Right hindlimb (tissue), 1 donor: ENCODE data around the gene ZNF117.
"Not testable (repeated sequence)": the region's sequence is repeated elsewhere in the genome, so short reads cannot be mapped to it uniquely, and the experiment has no call there.

ENCODE experiments used
- DNase-seq: peaks from one replicate; pipeline ENCODE4 v3.0.0-alpha.2; 2018

Gene ZNF117

DNA sequence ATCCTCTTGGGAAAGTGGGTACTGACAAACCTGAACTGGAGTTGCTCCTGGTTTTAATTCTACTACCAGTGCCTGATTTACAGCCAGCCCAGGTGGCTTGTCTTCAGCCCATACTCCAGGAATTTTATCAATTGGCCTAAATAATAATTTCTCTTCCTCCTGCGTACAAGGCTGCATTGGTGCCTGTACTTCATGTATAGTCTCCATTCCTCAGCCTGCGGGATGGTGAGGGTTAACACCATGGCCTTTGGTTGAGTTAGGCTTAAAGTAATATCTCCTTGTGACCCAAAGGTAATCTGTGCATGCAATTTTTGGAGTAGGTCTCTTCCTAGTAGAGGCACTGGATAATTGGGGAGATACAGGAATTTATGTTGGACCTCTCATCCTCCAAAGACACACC, 5.5 kb upstream of the ZNF117 start:
- DNase-seq: no peak

DNA sequence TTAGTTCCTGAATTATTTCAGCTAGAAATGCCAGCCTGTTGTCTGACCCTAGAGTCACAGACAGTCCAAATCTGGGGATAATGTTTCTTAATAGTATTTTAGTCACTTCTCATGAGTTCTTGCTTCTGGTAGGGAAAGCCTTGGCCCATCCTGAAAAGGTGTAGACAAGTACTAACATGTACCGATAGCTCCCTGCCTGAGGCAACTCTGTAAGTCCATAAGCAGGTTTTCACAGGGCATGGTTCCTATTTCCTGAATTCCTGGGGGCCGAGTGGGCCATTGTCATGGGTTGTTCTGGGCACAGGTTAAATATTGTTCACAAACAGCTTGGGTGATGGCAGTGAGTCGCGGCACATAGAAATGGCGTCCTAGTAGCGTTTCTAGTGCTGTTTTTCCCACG, 3.1 kb upstream of the ZNF117 start:
- no peak for DNase-seq

DNA sequence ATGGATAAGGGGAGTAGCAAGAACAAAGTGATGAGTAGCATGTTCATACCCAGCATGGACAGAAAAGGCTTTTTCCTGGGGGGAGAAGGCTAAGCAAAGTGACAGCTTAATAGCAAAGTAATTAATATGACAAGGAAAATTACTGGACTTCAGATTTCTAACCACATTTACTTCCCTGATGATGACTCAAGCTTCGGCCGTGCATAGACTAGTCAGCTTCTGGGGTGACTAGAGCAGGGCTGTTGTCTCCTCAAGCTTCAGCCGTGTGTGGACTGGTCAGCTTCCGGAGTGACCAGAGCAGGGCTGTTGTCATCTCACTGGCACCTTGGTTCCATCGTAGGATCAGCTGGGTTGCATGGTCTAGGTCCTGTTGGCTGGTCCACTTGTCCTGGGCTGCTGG, 2.1 kb upstream of the ZNF117 start:
- DNase-seq: no peak

DNA sequence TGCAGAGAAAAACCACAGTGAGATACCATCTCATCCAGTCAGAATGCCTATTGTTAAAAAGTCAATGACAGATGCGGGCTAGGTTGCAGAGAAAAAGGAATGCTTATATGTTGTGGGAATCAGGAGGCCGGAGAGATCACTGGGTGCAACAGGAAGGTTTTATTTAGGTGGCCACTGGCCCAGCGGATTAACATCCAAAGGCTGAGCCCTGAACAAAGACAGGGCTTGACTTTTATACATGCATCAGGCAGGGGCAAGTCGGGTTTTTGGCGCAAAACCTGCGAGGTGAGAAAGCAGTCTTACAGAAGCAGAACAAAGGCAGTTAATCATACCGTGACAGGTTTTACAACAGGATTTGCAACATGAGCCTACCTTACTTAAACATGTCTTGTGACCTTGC, 620 bp downstream of the ZNF117 start:
- no peak for DNase-seq

DNA sequence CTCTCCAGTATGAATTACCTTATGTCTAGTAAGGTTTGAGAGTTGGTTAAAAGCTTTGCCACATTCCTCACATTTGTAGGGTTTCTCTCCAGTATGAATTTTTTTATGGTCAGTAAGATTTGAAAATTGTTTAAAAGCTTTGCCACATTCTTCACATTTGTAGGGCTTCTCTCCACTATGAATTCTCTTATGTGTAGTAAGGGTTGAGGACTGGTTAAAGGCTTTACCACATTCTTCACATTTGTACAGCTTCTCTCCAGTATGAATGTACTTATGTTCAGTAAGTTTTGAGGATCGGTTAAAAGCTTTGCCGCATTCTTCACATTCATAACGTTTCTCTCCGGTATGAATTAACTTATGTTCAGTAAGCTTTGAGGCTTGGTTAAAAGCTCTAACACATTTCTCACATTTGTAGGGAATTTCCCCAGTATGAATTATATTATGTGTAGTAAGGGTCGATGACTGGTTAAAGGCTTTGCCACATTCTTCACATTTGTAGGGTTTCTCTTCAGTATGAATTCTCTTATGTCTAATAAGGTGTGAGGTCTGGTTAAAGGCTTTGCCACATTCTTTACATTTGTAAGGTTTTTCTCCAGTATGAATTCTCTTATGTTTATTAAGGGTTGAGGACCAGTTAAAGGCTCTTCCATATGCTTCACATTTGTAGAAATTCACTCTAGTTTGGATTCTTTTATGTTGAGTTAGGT, 12.2 kb downstream of the ZNF117 start:
- DNase-seq: no peak

DNA sequence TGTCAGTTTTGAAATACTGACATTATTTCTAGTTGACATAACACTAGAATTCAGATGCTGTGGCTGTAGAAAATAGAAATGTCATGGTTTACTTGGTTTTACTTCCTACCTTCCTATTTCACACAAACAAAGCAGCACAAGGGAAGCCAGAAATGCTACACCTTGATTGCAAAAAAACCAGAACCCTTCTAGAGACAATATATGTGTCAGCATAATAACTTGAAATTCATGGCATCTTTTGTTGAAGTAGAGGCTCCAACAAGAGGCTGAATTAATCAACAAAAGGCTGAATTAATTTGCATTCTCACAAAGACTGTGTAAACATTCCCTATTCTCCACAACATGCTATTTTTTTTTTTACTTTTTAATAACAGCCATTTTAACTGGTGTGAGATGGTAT, 25.2 kb downstream of the ZNF117 start:
- no peak for DNase-seq

DNA sequence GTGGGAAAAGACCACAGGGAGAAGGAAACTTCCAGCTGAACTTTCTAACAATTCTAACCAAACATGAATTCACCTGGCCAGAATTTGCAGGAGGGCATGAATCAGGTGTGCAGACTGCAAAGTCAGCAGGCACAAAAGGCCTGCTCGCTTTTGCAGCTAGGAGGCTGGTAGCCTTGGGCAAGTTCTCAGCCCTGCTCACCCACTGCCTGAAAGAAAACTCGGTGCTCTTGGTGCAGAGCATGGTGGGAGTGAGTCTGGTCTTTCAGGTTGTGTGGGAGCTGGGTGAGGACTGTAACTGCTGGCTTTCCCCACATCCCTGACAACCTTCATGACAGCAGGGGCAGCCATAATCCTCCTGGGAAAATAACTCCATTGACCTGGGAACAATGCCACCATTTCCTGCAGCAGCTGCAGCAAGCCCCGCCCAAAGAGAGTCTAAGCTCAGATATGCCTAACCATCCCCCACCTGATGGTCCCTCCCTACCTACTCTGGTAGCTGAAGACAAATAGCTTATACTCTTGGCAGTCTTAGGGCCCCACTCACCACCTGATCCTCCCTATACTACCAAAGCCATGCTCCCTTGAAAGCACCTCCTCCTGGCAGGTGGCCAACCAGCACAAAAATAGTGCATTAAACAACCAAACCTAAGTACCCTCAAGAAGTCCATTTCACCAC, 31.6 kb downstream of the ZNF117 start:
- DNase-seq: no peak

DNA sequence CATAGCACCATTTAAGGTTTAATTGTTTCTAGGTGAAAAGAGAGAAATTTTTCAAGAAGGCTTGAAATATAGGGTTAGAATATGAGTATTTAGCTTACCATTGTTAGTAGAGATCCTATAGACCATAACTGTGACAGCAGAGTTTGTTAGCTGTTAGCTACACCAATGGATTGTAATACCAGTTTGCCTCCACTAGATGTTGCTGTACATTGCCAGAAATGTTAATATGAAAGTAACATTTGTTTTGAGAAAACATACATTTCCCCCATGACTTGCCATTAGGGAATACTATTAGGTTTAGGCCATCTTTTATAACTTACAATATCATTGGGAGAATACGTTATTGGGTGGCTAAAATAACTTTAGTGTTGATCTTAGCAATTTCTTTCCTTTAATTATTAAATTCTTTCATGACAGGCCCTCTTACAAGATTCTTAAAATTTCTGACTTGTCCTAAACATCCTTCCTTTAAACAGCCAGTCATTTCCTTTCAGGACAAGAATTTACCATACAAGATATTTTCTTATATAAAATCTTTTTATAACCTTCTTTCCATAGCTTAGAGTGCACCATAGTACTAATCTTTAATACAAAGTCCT, 39.5 kb downstream of the ZNF117 start:
- no peak for DNase-seq

DNA sequence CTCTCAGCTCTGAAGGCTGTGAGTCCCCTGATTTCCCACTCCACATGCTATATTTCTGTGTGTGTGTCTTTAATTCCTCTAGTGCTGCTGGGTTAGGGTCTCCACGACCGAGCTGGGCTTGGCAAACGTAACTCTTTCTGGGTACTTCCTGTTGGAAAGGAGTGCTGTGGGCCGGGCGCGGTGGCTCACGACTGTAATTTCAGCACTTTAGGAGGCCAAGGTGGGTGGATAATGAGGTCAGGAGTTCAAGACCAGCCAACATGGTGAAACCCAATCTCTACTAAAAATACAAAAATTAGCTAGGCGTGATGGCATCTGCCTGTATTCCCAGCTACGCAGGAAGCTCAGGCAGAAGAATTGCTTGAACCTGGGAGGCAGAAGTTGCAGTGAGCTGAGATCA, 40.2 kb downstream of the ZNF117 start:
- DNase-seq: not testable (repeated sequence)

DNA sequence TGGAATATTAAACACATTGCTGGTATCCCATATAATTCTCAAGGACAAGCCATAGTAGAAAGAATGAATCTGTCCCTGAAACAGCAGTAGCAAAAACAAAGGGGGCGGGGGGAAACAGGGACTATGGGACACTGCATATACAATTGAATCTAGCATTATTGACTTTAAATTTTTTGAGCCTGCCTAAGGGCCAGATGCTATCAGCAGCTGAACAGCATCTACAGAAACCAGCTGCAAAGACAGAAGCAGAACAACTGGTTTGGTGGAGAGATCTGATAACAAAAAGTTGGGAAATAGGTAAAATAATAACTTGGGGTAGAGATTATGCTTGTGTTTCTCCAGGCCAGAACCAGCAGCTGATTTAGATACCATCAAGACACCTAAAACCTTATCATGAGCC, 42.1 kb downstream of the ZNF117 start:
- DNase-seq: not testable (repeated sequence)

DNA sequence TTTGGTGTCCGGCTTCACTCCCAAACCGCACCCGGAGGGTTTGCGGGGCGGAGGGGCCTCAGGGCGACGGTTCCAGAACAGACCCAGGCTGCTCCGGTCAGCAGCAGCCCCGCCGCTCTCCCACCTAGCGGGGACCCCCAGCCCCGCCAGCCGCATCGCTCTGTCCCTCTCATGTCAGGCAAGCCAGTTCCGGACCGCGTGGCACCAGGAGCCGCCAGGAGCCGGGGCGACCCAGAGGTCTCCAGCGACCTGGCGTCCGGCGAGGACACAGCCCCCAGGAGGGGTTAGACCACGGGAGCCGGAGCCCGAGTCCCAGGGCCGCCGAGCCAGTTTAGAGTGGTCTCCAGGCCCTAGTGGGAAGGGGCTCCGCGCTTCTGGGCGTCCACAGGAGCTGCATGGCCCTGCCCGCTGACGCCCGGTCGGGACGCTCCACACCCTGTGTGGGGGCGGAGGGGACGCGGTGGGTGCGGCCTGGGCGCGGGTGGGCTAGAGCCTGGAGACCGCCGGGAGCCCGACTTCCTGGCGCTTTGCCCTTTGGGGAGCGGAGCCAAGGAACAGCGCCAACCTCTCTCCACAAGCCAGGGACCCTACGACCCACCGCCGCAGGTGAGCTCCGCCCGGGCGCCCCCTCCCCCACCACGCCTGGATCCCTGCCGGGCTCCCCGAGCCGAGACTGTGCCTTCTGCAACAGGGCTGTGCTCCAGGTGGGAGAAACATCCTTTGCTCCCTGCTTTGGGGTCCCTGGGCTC, 43.4 kb downstream of the ZNF117 start:
- DNase-seq: peak; percentile 38

DNA sequence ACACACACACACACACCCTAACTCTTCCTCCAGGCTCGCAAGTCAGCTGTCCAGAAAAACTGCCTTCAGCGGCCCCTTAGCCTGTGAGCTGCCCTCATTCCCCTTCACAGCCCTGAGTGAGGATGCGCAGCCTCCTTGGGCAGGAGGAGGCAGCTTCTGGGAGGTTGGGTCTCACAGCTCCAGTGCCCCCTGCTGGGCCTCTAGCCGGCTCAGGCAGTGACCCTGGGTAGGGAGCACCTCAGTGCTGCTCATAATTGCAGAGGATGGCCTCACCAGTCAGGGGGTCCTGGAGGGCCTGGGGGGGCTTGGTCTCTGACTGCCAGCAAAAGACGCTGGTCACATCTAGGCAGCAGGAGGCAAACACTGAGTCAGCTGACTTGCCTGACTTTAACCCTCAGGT, 44.1 kb downstream of the ZNF117 start:
- peak; percentile 30 for DNase-seq

DNA sequence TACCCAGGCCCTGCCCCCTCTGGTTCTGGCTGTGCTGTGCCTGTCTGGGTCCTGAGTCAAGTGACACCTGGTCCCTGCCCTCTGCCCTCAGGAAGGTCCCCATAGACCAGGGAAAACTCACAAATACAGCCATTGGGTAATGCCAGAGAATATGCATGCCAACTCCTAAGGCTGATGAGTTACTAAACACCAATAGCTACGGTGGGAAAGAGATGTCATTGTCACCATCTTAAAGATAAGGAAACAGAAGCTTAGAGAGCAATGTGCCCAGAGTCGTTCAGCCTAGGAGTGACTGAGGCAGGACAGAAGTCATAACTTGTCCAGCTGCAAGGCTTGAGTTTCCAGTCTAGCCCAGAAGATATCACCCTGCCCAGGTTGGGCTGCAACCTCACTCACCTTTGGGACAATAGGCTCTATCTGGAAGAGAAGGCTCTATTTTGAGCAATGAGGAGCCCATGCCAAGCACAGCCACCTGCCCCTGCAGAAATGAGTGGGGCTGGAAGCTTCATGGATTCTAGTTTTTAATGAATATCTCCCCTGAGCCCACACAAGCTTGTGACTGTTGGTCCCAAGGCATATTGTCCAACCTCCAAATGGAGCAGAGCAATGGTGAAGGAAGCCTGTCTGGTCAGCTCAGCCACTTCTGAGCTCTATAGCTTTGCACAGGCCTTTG, 45.2 kb downstream of the ZNF117 start:
- no peak for DNase-seq

DNA sequence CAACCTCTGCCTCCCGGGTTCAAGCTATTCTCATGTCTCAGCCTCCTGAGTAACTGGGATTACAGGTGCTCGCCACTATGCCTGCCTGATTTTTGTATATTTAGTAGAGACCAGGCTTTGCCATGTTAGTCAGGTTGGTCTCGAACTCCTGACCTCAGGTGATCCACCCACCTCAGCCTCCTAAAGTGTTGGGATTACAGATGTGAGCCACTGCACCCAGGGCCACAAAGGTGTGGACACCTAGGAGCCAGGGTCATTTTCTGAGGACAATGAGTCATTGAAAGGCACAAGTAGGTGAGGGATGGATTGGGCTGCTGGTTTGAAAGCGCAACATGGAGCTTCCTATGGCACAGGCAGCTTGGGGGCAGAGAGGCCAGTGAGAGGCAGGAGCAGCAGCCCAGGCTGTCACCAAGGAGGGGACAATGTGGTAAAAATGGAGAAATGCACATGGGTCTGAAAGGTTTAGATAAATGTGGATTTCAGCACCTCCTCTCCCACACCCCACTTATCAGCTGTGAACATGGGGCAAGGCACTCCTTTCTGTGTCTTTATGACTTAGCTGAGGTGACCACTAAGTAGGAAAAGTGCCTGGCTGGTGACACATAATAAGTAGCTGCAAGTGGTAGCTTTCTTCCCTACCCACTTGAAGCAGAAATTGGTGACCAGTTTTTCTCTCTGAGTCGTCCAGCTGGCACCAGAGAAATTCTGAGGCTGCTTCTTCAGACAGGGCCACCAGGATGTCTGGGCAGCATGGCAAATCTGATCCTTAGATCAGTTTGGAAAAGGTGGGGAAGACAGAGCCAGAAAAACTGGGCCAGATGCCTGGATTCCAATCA, 46.0 kb downstream of the ZNF117 start:
- not testable (repeated sequence) for DNase-seq

DNA sequence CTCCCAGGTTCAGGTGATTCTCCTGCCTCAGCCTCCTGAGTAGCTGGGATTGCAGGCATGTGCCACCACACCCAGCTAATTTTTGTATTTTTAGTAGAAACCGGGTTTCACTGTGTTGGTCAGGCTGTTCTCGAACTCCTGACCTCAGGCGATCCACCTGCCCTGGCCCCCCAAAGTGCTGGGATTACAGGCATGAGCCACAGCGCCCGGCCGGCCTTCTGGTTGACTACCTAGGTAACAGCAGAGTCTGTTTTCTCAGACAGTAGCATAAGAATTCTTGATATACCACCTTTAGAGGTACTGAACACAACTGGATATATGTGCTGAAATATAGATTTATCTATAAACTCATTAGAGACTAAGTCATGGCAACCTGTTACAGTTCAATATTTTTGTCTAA, 50.8 kb downstream of the ZNF117 start:
- not testable (repeated sequence) for DNase-seq

DNA sequence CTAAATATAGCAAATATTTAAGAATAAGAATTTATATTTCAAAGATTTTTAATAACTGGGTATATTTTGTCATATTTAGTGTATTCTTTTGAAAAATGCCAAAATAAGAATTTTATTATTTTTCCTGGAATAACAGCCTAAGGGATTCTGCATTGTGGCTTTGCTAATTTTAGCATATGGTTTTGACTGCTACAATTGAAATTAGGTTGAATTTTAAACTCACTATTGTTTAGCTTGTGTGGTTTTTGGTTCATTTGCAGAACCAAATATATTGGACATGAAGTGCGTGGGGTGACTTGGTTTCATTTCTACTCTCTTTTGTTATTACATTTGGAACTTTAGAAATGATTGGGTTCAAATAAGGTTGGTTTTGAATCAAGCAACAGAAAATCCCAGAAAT, 52.3 kb downstream of the ZNF117 start:
- no peak for DNase-seq

DNA sequence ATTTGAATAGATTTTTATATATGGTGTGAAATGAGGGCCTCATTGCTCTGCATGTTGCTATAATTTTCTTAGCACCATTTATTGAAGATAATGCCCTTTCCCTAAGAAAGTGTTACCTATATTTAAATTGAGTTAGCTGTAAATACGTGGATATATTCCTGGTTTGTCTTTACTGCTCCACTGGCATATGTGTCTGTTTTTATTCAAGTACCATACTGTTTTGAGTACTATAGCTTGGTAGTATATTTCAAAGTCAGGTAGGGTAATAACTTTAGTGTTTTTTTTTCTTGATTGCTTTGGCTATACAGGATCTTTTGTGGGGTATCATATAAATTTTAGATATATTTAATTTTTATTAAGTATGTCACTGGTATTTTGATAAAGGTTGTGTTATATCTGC, 56.4 kb downstream of the ZNF117 start:
- no peak for DNase-seq

DNA sequence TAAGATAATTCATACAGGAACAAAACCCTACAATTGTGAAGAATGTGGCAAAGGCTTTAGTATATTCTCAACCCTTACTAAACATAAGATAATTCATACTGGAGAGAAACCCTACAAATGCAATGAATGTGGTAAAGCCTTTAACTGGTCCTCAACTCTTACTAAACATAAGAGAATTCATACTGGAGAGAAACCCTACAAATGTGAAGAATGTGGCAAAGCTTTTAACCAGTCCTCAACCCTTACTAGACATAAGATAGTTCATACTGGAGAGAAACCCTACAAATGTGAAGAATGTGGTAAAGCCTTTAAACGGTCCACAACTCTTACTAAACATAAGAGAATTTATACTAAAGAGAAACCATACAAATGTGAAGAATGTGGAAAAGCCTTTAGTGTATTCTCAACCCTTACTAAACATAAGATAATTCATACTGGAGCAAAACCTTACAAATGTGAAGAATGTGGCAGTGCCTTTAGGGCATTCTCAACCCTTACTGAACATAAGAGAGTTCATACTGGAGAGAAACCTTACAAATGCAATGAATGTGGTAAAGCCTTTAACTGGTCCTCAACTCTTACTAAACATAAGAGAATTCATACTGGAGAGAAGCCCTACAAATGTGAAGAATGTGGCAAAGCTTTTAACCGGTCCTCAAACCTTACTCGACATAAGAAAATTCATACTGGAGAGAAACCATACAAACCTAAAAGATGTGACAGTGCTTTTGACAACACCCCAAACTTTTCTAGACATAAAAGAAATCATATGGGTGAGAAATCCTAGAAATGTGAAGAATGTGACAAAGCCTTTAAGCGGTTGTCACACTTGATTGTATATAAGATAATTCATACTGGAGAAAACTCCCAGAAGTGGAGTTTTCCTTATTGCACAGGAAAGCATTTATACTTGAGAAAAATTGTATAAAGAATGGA, 62.3 kb downstream of the ZNF117 start:
- not testable (repeated sequence) for DNase-seq
